Muscle layer of colon (tissue), 2 donors: ENCODE measurements around the gene B3GAT3.
"Not testable (repeated sequence)": the region's sequence is repeated elsewhere in the genome, so short reads cannot be mapped to it uniquely, and the experiment has no call there.

ENCODE experiments used
- H3K27ac ChIP-seq: one replicate; pipeline ENCODE4 v1.7.0; 2013; ENCODE audit warnings: low read depth, mild to moderate bottlenecking, low read length, moderate library complexity
- H3K27me3 ChIP-seq, 2 donors: one replicate each; pipeline ENCODE4 v1.7.0; 2013; ENCODE audit warnings: low read length in 2 of 2, mild to moderate bottlenecking in 2 of 2; ENCODE audit not compliant: insufficient read depth in 2 of 2, control insufficient read depth in 1 of 2
- H3K36me3 ChIP-seq: one replicate; pipeline ENCODE4 v1.7.0; 2013; ENCODE audit warnings: mild to moderate bottlenecking, low read length; ENCODE audit not compliant: insufficient read depth
- H3K4me1 ChIP-seq: one replicate; pipeline ENCODE4 v1.7.0; 2013; ENCODE audit warnings: mild to moderate bottlenecking, low read length; ENCODE audit not compliant: insufficient read depth
- H3K4me3 ChIP-seq, 2 donors: one replicate each; pipeline ENCODE4 v1.7.0; 2013; ENCODE audit warnings: low read length in 2 of 2, low read depth in 1 of 2, mild to moderate bottlenecking in 1 of 2, moderate library complexity in 1 of 2
- H3K9ac ChIP-seq: one replicate; pipeline ENCODE4 v1.7.0; 2013; ENCODE audit warnings: low read length
- H3K9me3 ChIP-seq: one replicate; pipeline ENCODE4 v1.7.0; 2013; ENCODE audit warnings: mild to moderate bottlenecking, low read length
- donor health status: abdominal sarcoma.
- donor health status: Adenocarcinoma of cecum.

Gene B3GAT3

DNA sequence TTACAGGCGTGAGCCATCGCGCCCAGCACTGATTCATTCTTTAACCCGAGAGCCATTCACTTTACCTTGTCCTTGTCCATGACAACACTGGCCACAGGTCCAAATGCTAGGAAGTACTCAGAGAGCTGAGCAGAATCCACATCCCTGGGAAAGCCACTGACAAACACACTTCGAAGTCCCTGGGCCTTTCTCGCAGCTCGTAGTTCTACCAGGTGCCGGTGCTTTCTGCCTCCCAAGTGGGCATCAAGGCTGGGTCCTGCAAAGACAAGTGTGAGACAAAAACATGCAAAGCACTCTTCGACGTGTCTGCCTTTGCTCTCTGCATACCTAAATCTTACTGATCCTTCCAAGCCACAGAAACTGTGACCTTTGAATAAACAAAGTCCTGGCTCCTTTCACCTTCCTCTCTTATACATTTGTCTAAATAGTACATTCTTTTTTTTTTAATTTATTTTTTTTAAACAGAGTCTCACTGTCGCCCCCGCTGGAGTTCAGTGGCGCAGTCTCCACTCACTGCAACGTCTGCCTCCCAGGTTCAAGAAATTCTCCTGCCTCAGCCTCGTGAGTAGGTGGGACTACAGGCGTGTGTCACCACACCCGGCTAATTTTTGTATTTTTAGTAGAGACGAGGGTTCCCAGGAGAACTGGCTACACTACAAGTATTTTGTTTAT, 32.7 kb downstream of the B3GAT3 start:
- peaks cover 15% of the 10 kb centered on the region for H3K4me1 ChIP-seq
- no peak overlapping the region for H3K9ac ChIP-seq
- peaks cover 31% of the 10 kb centered on the region for H3K36me3 ChIP-seq
- H3K27me3 ChIP-seq, result no peaks in the 10 kb centered on the region
- H3K9me3 ChIP-seq, result no peaks in the 10 kb centered on the region
- no peak overlapping the region for H3K4me3 ChIP-seq
- no peak overlapping the region for H3K27ac ChIP-seq

- peaks cover 34% of the 10 kb centered on the region for H3K36me3 ChIP-seq
- H3K9ac ChIP-seq, H3K27ac ChIP-seq, H3K4me1 ChIP-seq, H3K4me3 ChIP-seq, H3K27me3 ChIP-seq, H3K9me3 ChIP-seq: not testable (repeated sequence)
Observed at GRCh38 chr11:62585356-62585755, 36.4 kb downstream of the B3GAT3 start.

- not testable (repeated sequence) for H3K27ac ChIP-seq, H3K4me1 ChIP-seq, H3K9me3 ChIP-seq, H3K4me3 ChIP-seq, H3K9ac ChIP-seq, H3K27me3 ChIP-seq
- peaks cover 36% of the 10 kb centered on the region for H3K36me3 ChIP-seq
Observed at GRCh38 chr11:62581735-62582134, 40.1 kb downstream of the B3GAT3 start.

DNA sequence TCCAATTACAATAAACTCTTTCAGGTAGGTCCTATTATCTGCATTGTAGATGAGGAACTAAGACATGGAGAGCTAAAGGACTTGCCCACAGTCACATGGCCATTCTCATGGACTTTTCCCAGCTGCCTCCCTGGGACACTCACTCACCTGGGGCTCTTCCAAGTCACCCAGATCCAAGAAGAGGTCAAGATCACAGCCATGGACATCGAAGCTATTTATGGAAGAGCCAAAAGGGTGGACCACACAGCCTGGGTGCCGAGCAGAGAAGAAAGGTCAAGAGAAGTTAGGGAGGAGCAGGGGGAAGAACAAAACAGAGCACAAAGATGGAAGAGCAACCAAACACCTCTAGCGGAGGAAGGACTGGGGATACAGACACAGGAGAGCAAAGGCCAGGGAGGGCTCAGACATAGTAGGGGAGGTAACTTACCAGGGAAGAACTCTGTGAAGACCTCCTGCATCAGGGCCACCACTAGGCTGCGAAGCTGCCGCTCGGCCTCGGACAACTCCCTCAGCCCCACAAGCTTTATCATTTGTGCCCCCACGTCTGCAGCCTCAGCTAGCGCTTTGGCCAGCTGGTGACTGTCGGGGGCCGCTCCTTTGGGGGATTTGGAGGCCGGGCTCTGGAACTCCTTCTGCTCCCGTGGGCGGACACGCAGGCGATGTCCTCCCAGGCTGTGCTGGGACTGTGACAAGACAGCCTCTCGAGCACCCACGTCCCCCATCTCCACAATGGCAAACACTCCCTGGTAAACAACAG, 40.6 kb downstream of the B3GAT3 start:
- no peaks in the 10 kb centered on the region for H3K4me1 ChIP-seq
- H3K4me3 ChIP-seq, result no peak overlapping the region

GRCh38 chr11:62579252-62579651, 42.5 kb downstream of the B3GAT3 start:
- peaks cover 40% of the 10 kb centered on the region for H3K36me3 ChIP-seq
- no peaks in the 10 kb centered on the region for H3K9me3 ChIP-seq
- no peak overlapping the region for H3K27ac ChIP-seq
- no peaks in the 10 kb centered on the region for H3K27me3 ChIP-seq
- H3K4me1 ChIP-seq, result peaks cover 12% of the 10 kb centered on the region
- no peak overlapping the region for H3K9ac ChIP-seq
- no peak overlapping the region for H3K4me3 ChIP-seq

More for the DNA sequence above, 40.6 kb downstream of the B3GAT3 start:
- no peaks in the 10 kb centered on the region for H3K27me3 ChIP-seq
- no peak overlapping the region for H3K27ac ChIP-seq
- peaks cover 42% of the 10 kb centered on the region for H3K36me3 ChIP-seq
- no peaks in the 10 kb centered on the region for H3K9me3 ChIP-seq
- H3K9ac ChIP-seq, result no peak overlapping the region

- Histone ChIP-seq H3K9me3 (no peaks in the 10 kb centered on the region), H3K9ac (no peak overlapping the region), H3K4me1 (peaks cover 12% of the 10 kb centered on the region), H3K4me3 (no peak overlapping the region), H3K27ac (no peak overlapping the region), H3K36me3 (peaks cover 39% of the 10 kb centered on the region), H3K27me3 (no peaks in the 10 kb centered on the region)
Observed at GRCh38 chr11:62578541-62578940, 43.2 kb downstream of the B3GAT3 start.

- Histone ChIP-seq H3K4me1 (peaks cover 20% of the 10 kb centered on the region), H3K4me3 (no peak overlapping the region), H3K27ac (no peak overlapping the region), H3K27me3 (no peaks in the 10 kb centered on the region), H3K9ac (no peak overlapping the region), H3K36me3 (peaks cover 38% of the 10 kb centered on the region), H3K9me3 (no peaks in the 10 kb centered on the region)
Observed at GRCh38 chr11:62577046-62577714, 44.6 kb downstream of the B3GAT3 start.

DNA sequence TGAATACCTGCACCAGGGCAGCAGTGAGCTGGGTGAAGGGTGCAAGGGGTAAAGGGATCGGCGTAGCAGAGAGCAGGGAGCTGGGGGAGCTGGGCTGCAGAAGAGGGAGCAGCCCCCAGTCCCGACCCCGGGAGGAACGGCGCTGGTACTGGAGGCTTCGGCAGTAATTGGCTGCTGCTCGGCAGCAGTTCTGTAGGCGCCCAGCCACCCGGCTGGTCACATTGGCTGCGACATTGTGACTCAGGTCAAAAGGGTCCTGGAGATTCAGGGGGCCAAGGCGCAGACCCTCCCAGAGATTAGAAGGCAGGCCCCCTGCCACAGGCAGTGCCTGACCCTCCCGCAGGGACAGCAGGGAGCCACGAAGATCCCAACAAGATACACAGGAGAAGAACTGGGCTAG, 45.9 kb downstream of the B3GAT3 start:
- Histone ChIP-seq H3K9me3 (no peaks in the 10 kb centered on the region), H3K4me1 (peaks cover 23% of the 10 kb centered on the region), H3K27ac (no peak overlapping the region), H3K9ac (no peak overlapping the region), H3K4me3 (peak overlapping the region in 1 of 2 donors; percentile 96), H3K27me3 (no peaks in the 10 kb centered on the region), H3K36me3 (peaks cover 44% of the 10 kb centered on the region)

- Histone ChIP-seq H3K36me3 (peaks cover 49% of the 10 kb centered on the region), H3K27ac (peak overlapping the region; percentile 94), H3K9me3 (no peaks in the 10 kb centered on the region), H3K4me3 (peak overlapping the region; percentile 53 to 96), H3K9ac (peak overlapping the region; percentile 79), H3K4me1 (peaks cover 23% of the 10 kb centered on the region), H3K27me3 (no peaks in the 10 kb centered on the region)
Observed at GRCh38 chr11:62575156-62575555, 46.6 kb downstream of the B3GAT3 start.

DNA sequence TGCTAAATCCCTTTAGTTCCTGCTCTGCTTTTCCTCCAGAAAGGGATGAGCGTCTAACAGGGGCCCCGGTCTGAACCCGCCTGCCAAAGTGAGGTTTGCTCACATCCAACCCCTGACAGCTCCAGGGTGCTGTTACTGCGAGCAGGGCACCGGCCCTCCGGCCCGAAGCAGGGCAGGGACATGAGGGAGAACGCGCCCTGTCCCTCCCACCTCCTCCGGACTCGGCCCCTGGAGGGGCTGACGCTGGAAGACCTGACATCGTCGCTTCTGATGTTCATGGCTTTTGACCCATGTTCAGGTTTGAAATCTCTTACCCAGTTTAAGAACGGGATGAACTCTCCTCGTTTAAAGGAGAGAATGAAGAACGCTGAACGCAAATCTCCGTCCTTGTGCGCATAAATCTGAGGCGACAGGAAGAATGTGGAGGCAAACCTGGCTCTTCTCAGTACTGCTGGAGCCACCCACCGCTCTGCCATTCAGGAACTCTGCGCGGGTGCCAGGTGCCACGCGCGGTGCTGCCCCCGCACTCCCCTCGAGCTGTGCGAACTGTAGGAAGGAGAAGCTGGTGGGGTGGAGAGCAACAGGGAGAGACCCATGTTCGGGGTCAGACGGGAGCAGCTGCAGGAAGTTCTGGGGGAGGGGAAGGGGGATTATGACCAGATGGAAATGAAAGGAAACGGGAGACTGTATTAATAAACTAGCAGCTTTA, 47.3 kb downstream of the B3GAT3 start:
- Histone ChIP-seq H3K9ac (peak overlapping the region; percentile 79), H3K9me3 (no peaks in the 10 kb centered on the region), H3K4me1 (peaks cover 23% of the 10 kb centered on the region), H3K36me3 (peaks cover 55% of the 10 kb centered on the region), H3K4me3 (peak overlapping the region; percentile 53 to 96), H3K27ac (peak overlapping the region; percentile 94), H3K27me3 (no peaks in the 10 kb centered on the region)
